ENCODE results near the gene FOXF1. TPM values are rescaled to one million over a fixed set of nuclear protein-coding genes. Genes with fewer than 3 reads are reported as not detected.

FOXF1 gene
- total RNA-seq, 1 donor from 2014 or later: not detected

GRCh38 chr16:86557587-86557986 is 47.3 kb downstream of the FOXF1 start:
- H3K4me1 Mint-ChIP-seq: peaks cover 21% of the 10 kb centered on the region
- Histone ChIP-seq H3K9me3 (ENCODE audit: low read depth) (no peaks in the 10 kb centered on the region), H3K36me3 (no peaks in the 10 kb centered on the region), H2AFZ (replicated peaks) (no peak overlapping the region), H3K27ac (no peak overlapping the region), H3K79me2 (ENCODE audit: low read depth) (peaks cover 15% of the 10 kb centered on the region), H3K9ac (no peak overlapping the region), H4K20me1 (ENCODE audit: low read depth) (no peaks in the 10 kb centered on the region), H3K27me3 (peaks cover 13% of the 10 kb centered on the region), H3K4me3 (no peak overlapping the region), H3F3A (ENCODE audit: low read depth) (no peaks in the 10 kb centered on the region), H3K4me2 (no peak overlapping the region), H3K4me1 (no peaks in the 10 kb centered on the region)
- no peaks in the 10 kb centered on the region for H3K36me3 Mint-ChIP-seq
- TF ChIP-seq EZH2phosphoT487 (IDR thresholded peaks at IDR 0.05) (no peak), CTCF (IDR thresholded peaks at IDR 0.05) (no peak), EZH2 (IDR thresholded peaks at IDR 0.05) (no peak)
- H3K4me3 Mint-ChIP-seq: no peak overlapping the region
- H3K27ac Mint-ChIP-seq: no peak overlapping the region
- no peaks in the 10 kb centered on the region for H3K9me3 Mint-ChIP-seq
- DNase-seq (ENCODE audit: low spot score): no peak
- H3K27me3 Mint-ChIP-seq (ENCODE audit: insufficient read depth, low read depth): peaks cover 14% of the 10 kb centered on the region

- Histone ChIP-seq H3F3A (ENCODE audit: low read depth) (peaks cover 7% of the 10 kb centered on the region), H3K9ac (no peak overlapping the region), H3K4me3 (no peak overlapping the region), H3K79me2 (ENCODE audit: low read depth) (peaks cover 13% of the 10 kb centered on the region), H3K4me1 (no peaks in the 10 kb centered on the region), H3K9me3 (ENCODE audit: low read depth) (no peaks in the 10 kb centered on the region), H3K27me3 (peaks cover 20% of the 10 kb centered on the region), H4K20me1 (ENCODE audit: low read depth) (no peaks in the 10 kb centered on the region), H3K36me3 (no peaks in the 10 kb centered on the region), H2AFZ (replicated peaks) (no peak overlapping the region), H3K4me2 (no peak overlapping the region), H3K27ac (no peak overlapping the region)
- Mint-ChIP-seq H3K4me1 (peaks cover 28% of the 10 kb centered on the region), H3K36me3 (no peaks in the 10 kb centered on the region), H3K27me3 (ENCODE audit: insufficient read depth, low read depth) (peaks cover 15% of the 10 kb centered on the region), H3K4me3 (no peak overlapping the region), H3K27ac (no peak overlapping the region), H3K9me3 (no peaks in the 10 kb centered on the region)
- no peak for TF ChIP-seq EZH2phosphoT487 (IDR thresholded peaks at IDR 0.05)
- TF ChIP-seq CTCF (IDR thresholded peaks at IDR 0.05): no peak
- no peak for TF ChIP-seq EZH2 (IDR thresholded peaks at IDR 0.05)
- no peak for DNase-seq (ENCODE audit: low spot score)
Measured at GRCh38 chr16:86558355-86559193, 48.2 kb downstream of the FOXF1 start.

GRCh38 chr16:86559802-86560305 is 49.5 kb downstream of the FOXF1 start:
- H3K36me3 Mint-ChIP-seq: no peaks in the 10 kb centered on the region

More at GRCh38 chr16:86559802-86560305, 49.5 kb downstream of the FOXF1 start:
- no peak overlapping the region for H3K27ac Mint-ChIP-seq
- peaks cover 23% of the 10 kb centered on the region for H3K27me3 Mint-ChIP-seq (ENCODE audit: insufficient read depth, low read depth)
- Histone ChIP-seq H3K4me1 (peaks cover 6% of the 10 kb centered on the region), H3K36me3 (no peaks in the 10 kb centered on the region), H3K27me3 (peaks cover 32% of the 10 kb centered on the region), H3K27ac (no peak overlapping the region), H3K9me3 (ENCODE audit: low read depth) (no peaks in the 10 kb centered on the region), H4K20me1 (ENCODE audit: low read depth) (peaks cover 9% of the 10 kb centered on the region), H3F3A (ENCODE audit: low read depth) (peaks cover 7% of the 10 kb centered on the region), H3K4me2 (no peak overlapping the region), H3K9ac (no peak overlapping the region), H3K79me2 (ENCODE audit: low read depth) (no peaks in the 10 kb centered on the region), H2AFZ (replicated peaks) (no peak overlapping the region), H3K4me3 (no peak overlapping the region)
- H3K4me1 Mint-ChIP-seq: peaks cover 26% of the 10 kb centered on the region
- no peak for TF ChIP-seq EZH2phosphoT487 (IDR thresholded peaks at IDR 0.05)
- TF ChIP-seq EZH2 (IDR thresholded peaks at IDR 0.05): no peak
- TF ChIP-seq CTCF (IDR thresholded peaks at IDR 0.05): no peak
- no peaks in the 10 kb centered on the region for H3K9me3 Mint-ChIP-seq
- no peak for DNase-seq (ENCODE audit: low spot score)
- no peak overlapping the region for H3K4me3 Mint-ChIP-seq

Measured in neural progenitor cell (in vitro differentiated cells).